GM19043 (cell line): ENCODE data around the gene SLC25A42.
"Not testable (repeated sequence)": the region's sequence is repeated elsewhere in the genome, so short reads cannot be mapped to it uniquely, and the experiment has no call there.

Experiments used
- ATAC-seq: cut with Tn5 transposase; IDR thresholded peaks from one replicate; pipeline ENCODE4 v1.9.1; 2021; ENCODE audit warnings: low read depth; ENCODE audit not compliant: unreplicated experiment

SLC25A42 gene

GRCh38 chr19:19101540-19101939, 37.7 kb downstream of the SLC25A42 start:
- no peak for ATAC-seq

DNA sequence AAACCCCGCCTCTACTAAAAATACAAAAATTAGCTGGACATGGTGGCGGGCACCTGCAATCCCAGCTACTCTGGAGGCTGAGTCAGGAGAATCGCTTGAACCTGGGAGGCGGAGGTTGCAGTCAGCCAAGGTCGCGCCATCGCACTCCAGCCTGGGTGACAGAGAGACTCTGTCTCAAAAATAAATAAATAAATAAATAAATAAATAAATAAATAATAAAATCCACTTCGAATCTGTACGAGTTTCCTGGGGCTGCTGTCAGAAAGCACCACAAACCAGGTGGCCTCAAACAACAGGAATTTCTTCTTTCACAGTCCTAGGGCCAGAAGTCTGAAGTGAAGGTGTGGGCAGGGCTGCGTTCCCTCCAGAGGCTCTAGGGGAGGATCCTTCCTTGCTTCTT, 38.8 kb downstream of the SLC25A42 start:
- ATAC-seq = not testable (repeated sequence)

GRCh38 chr19:19103167-19103566, 39.4 kb downstream of the SLC25A42 start:
- ATAC-seq = no peak

- no peak for ATAC-seq
Measured at GRCh38 chr19:19105365-19106055, 41.7 kb downstream of the SLC25A42 start.

DNA sequence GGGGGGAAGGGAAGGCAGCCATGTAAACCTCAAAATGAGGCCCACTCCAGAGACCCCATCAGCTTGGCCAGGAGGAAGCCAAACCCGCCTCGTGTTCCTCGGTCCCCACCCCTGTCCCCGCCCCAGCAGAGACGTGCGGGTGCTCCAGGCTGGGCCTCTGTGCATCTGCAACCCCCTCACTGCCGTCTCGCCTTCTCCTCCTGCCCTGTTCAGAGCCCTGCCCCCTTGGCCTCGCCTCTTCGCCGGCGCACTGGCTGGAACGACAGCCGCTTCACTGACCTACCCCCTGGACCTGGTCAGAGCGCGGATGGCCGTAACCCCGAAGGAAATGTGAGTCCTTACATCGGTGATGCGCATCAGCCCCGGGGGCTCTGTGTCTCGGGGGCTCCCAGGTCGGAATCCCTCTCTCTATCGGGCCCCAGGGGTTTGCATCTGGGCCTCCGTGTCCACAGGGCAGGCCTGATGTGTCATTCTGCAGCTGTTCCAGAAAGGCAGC, 42.3 kb downstream of the SLC25A42 start:
- no peak for ATAC-seq

DNA sequence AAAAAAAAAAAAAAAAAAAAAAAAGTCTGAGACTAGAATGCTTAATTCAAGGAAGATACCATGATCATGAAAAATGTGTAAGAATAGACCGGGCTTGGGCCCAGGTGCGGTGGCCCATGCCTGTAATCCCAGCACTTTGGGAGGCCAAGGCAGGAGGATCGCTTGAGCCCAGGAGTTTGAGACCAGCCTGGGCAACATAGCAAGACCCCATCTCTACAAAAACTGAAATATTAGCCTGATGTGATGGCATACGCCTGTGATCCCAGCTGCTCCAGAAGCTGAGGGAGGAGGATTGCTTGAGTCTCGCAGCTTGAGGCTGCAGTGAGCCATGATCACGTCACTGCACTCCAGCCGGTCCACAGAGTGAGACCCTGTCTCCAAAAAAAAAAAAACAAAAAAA, 43.1 kb downstream of the SLC25A42 start:
- not testable (repeated sequence) for ATAC-seq

GRCh38 chr19:19107654-19108053, 43.9 kb downstream of the SLC25A42 start:
- no peak for ATAC-seq

DNA sequence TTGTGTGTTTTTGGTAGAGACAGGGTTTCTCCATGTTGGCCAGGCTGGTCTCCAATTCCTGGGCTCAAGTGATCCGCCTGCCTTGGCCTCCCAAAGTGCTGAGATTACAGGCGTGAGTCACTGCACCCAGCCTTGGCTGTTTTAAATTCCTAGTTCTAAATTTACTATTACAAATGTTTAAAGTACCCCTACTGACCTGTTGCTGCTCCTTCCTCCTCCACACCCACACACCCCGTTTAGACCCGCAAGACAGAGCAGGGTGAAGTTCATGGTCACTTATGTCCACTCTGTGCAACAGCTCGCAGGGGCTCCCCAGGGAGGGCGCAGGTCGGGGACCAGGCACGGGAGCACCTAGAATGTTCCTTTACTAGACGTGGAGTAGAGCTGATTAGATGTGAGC, 45.8 kb downstream of the SLC25A42 start:
- ATAC-seq = no peak

- ATAC-seq = no peak
Measured at GRCh38 chr19:19110410-19111135, 46.8 kb downstream of the SLC25A42 start.

GRCh38 chr19:19111136-19111835, 47.5 kb downstream of the SLC25A42 start:
- ATAC-seq = no peak

GRCh38 chr19:19111967-19112580, 48.3 kb downstream of the SLC25A42 start:
- no peak for ATAC-seq

- no peak for ATAC-seq
Measured at GRCh38 chr19:19113040-19113626, 49.3 kb downstream of the SLC25A42 start.

- ATAC-seq = no peak
Measured at GRCh38 chr19:19115954-19116353, 52.2 kb downstream of the SLC25A42 start.

GRCh38 chr19:19119325-19120237, 55.8 kb downstream of the SLC25A42 start:
- no peak for ATAC-seq

- no peak for ATAC-seq
Measured at GRCh38 chr19:19120308-19121231, 56.8 kb downstream of the SLC25A42 start.

- no peak for ATAC-seq
Measured at GRCh38 chr19:19121371-19121770, 57.6 kb downstream of the SLC25A42 start.

DNA sequence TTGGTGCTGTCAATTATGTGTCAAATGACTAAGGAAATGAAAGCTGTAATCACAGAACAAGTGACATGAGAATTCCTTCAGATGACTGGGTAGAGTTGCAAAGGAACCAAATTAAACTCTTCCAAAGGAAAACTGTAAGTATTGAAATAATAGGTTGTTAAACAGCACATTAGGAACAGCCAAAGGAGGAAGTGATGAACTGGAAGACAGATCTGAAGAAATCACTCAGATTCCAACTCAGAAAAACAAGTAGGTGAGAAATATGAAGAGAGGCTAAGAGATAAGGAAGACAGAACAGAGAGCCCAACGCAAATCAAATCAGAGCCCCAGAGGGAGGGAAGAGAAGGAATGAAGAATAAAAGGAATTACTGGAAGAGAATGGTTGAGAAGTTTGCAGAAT, 59.1 kb downstream of the SLC25A42 start:
- ATAC-seq = no peak

DNA sequence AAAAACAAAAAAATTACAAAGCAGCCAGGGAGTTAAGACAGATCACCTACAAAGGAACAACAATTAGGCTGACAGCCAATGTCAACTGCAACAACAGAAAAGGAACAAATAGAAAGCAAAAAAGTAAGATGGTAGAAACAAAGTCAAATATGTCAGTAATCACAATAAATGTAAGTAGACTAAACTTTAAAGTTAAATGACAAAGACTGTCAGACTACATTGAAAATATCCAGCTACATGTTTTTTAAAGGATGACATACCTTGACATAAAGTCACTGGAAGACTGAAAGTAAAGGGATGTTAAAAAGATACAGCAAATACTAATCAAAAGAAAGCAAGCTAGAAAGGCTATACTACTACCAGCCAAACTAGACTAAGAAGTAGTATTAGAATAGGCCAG, 59.6 kb downstream of the SLC25A42 start:
- ATAC-seq = no peak

- no peak for ATAC-seq
Measured at GRCh38 chr19:19126102-19126501, 62.3 kb downstream of the SLC25A42 start.
